Epithelial cell of proximal tubule (primary cell): ENCODE data around the gene STX1A. TPM values are rescaled to one million over a fixed set of nuclear protein-coding genes. Genes with fewer than 3 reads are reported as not detected.
A peak's percentile ranks its signal among the peaks of the same experiment; 100 is the strongest.

Experiments
- DNase-seq: peaks from one replicate; pipeline ENCODE4 v3.0.0-alpha.2; 2011; ENCODE audit warnings: low read depth
- H3K4me3 ChIP-seq: 2 replicates; pipeline ENCODE4 v1.5.1; 2011; ENCODE audit warnings: low read depth, mild to moderate bottlenecking, low read length
- total RNA-seq: library from RNA; depleted of rRNA; stranded (reverse); fragments of >200 nt; gene quantifications from 2 replicates; pipeline ENCODE4 v1.2.3, GENCODE V29; 2015
- TF ChIP-seq, protein P1 (sequence below): conservative IDR thresholded peaks from 2 replicates; pipeline ENCODE4 v1.5.1; 2012; ENCODE audit warnings: low read depth, mild to moderate bottlenecking, low read length

The STX1A gene
- total RNA-seq, 1 donor from 2014 or later, result 22.4 TPM

DNA sequence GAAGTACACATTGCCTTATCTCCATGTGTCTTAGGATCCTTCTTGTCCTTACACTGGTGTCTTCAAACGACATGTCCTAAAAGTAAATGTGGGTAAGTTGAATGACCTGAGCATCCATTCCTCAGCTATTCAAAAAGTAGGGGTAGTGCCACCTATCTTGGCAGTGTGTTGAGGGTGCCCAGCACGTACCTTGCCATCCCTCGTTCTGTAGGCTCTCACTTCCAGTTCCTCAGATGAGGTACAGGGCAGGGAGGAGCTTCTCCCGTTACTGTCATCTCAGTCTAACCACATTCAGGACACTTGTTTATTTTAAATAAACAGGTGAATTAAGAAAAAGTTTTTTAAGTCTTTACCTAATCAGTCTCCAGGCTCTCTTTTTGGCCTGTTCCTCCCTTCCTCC is 23.1 kb downstream of the STX1A start:
- TF ChIP-seq, protein P1, sequence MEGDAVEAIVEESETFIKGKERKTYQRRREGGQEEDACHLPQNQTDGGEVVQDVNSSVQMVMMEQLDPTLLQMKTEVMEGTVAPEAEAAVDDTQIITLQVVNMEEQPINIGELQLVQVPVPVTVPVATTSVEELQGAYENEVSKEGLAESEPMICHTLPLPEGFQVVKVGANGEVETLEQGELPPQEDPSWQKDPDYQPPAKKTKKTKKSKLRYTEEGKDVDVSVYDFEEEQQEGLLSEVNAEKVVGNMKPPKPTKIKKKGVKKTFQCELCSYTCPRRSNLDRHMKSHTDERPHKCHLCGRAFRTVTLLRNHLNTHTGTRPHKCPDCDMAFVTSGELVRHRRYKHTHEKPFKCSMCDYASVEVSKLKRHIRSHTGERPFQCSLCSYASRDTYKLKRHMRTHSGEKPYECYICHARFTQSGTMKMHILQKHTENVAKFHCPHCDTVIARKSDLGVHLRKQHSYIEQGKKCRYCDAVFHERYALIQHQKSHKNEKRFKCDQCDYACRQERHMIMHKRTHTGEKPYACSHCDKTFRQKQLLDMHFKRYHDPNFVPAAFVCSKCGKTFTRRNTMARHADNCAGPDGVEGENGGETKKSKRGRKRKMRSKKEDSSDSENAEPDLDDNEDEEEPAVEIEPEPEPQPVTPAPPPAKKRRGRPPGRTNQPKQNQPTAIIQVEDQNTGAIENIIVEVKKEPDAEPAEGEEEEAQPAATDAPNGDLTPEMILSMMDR, result no peak
- no peak overlapping the region for H3K4me3 ChIP-seq
- no peak for DNase-seq

DNA sequence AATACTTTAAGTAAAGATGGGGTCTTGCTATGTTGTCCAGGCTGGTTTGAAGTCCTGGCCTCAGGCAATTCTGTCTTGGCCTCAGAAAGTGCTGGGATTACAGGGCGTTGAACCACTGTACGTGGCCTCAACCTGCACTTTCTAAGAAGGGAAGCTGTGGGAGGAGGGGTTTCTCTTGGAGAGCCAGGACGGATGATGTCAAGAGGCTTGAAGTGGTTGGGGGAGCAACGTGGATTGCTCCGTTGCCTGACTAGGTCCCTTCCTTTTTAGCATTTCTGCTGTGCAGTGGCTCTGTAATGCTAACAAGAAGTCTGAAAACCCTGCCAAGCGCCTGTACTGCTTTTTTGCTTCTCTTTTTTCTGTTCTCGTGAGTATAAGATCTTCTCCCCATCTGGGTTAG is 28.8 kb downstream of the STX1A start:
- DNase-seq, result no peak
- no peak overlapping the region for H3K4me3 ChIP-seq
- TF ChIP-seq, protein P1, result no peak

DNA sequence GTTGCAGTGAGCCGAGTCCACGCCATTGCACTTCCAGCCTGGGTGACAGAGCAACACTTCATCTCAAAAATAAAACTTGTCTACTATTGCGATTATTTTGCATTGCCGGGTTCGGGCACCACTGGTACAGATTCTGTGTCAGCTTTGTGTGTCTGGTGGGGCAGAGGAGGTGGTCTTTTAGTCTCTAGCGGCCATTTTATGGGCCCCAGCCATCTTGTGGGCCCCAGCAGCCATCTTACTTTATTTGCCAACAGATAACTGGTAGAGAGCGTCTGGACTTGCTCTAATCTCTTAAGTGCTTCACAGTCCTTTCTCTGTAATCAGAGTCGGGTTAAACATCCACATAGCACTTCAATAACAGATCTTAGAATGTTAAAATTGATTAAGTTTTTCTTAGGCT is 31.2 kb downstream of the STX1A start:
- no peak for DNase-seq
- TF ChIP-seq, protein P1, result no peak
- no peak overlapping the region for H3K4me3 ChIP-seq

DNA sequence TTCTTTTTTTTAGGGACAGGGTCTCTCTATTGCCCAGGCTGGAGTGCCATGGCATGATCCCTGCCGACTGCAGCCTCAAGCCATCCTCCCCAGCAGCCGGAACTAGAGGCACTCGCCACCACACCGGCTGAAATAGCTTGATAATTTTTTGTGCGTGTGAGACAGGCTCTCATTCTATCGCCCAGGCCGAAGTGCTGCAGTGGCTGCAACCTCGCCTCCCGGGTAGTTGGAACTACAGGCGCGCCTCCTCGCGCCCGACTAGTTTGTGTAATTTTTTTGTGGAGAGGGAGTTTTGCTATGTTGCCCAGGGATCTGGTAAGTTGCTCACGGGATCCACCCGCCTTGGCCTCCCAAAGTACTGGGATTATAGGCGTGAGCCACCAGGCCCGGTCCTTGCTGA is 34.2 kb downstream of the STX1A start:
- H3K4me3 ChIP-seq, result no peak overlapping the region
- DNase-seq, result no peak
- TF ChIP-seq, protein P1, result no peak

DNA sequence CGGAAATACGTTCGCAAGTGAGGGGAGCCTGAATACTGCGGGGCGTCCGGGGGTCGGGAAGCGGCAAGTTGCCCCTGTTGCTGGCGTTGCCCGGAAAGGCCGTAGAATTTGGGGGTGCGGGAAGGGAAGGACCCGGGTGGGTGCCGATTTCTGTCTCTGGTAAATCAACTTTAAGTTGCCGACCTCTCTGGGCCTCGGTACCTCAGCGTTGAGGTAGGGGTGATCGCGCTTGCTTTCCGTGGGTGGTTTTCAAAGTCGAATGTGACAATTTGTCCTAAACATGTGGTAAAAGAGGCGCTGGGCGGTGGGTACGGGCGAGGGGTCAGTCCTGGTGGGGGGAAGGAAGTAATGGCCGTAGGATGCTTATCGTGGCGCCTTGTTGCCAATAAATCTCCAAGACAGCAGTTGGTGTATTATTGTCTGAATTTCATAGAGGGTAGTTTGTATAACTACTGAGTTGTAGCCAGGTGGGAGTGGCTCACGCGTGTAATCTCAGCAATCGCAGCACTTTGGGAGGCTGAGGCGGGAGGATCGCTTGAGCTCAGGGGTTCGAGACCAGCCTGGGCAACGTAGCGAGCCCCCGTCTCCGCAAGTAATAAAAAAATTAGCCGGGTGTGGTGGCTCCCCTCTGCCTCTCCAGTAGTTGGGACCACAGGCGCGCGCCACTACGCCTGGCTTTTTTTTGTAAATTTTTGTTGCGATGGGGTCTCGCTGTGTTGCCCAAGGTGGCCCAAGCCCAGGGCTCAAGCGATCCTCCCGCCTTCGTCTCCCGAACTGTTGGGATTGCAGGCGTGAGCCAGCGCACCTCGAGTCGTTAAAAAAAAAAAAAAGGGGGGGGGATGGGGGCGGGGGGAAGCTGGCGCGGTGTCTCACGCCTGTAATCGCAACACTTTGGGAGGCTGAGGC is 35.4 kb downstream of the STX1A start:
- no peak for DNase-seq
- TF ChIP-seq, protein P1, result no peak
- H3K4me3 ChIP-seq, result peak overlapping the region; percentile 82

DNA sequence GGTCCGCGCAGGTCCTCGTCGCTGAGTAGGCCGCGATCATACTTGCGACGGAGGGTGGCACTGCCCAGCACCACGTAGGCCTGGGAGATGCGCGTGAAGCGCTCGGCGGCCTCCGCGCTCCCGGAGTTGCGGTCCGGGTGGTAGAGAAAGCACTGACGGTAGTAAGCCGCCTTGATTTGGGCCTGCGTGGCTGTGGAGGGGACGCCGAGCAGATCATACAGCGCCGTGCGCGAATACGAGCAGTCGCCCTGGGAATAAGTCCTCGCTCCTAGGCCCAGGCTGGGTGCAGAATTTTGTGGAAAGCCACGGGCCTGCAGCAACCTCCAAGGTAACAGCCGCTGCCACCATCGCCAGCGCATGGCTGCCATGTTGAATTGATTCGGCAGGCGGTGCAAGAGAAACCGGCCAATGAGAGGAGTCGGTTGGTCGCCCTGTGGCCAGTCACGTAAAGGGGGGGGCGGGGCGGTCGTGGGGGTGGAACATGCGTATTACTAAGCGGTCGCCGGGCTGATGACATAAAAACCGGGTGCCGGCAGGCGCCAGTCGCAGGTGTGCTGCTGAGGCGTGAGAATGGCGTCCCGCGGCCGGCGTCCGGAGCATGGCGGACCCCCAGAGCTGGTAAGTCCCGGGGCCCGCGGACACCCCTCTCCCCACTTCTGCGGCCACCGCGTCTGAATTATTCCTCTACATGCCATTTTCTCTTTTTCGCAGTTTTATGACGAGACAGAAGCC is 36.2 kb downstream of the STX1A start, which contains the start of the genes BUD23 and DNAJC30:
Gene BUD23, plus strand, starts transcription at position 542 of the 732 bp plus-strand sequence. Its CDS starts 29 bp downstream, at position 571.
Gene DNAJC30, minus strand, starts transcription at position 398 of the 732 bp plus-strand sequence. Its CDS starts 30 bp downstream, at position 368.
- peak within 1 kb of the TSS; percentile 82 for H3K4me3 ChIP-seq
- peak; percentile 52 for DNase-seq
- TF ChIP-seq, protein P1, result no peak
